ENCODE data around the gene BCL3. TPM values are rescaled to one million over a fixed set of nuclear protein-coding genes. Genes with fewer than 3 reads are reported as not detected.

Gene BCL3
- total RNA-seq, 1 experiment from 2014 or later: 2.2 TPM

GRCh38 chr19:44714597-44715169 is 33.8 kb upstream of the BCL3 start:
- Histone ChIP-seq H3K27me3 (ENCODE audit: insufficient read depth, low read length) (no peaks in the 10 kb centered on the region), H2BK15ac (ENCODE audit: low read depth, low read length) (no peak overlapping the region), H3K14ac (ENCODE audit: insufficient read depth, low read length) (no peak overlapping the region), H2AFZ (ENCODE audit: low read length) (no peak overlapping the region), H4K20me1 (ENCODE audit: control insufficient read depth, insufficient read depth, insufficient read length) (no peaks in the 10 kb centered on the region), H2BK5ac (ENCODE audit: insufficient read length, low read length) (no peak overlapping the region), H2BK20ac (ENCODE audit: low read depth, low read length, poor library complexity, severe bottlenecking) (no peak overlapping the region), H3K9ac (ENCODE audit: extremely low read depth, insufficient read length, low read length) (no peak overlapping the region), H3K56ac (ENCODE audit: insufficient read length, low read depth, low read length) (no peak overlapping the region), H3K4ac (ENCODE audit: low read depth, low read length) (no peak overlapping the region), H3K79me2 (ENCODE audit: insufficient read depth, low read length) (no peaks in the 10 kb centered on the region), H2AK5ac (ENCODE audit: insufficient read length, low read length) (no peak overlapping the region), H3K23me2 (ENCODE audit: insufficient read length, low read depth, low read length, poor library complexity, severe bottlenecking) (peaks cover 3% of the 10 kb centered on the region), H3K27ac (ENCODE audit: insufficient read length, low read depth, low read length) (no peak overlapping the region), H3K79me1 (ENCODE audit: insufficient read depth, low read depth, low read length, poor library complexity, severe bottlenecking) (no peaks in the 10 kb centered on the region), H3K23ac (ENCODE audit: insufficient read length, low read depth, low read length) (no peak overlapping the region), H2BK12ac (ENCODE audit: insufficient read length, low read depth, low read length) (no peak overlapping the region), H3T11ph (ENCODE audit: low read length) (no peak overlapping the region), H4K91ac (ENCODE audit: insufficient read length, low read depth, low read length) (no peak overlapping the region), H3K18ac (ENCODE audit: insufficient read length, low read depth, low read length) (no peak overlapping the region), H4K5ac (ENCODE audit: insufficient read length, low read depth, low read length) (no peak overlapping the region), H3K9me3 (ENCODE audit: control insufficient read depth, low read depth, low read length) (peaks cover 5% of the 10 kb centered on the region), H3K4me1 (ENCODE audit: insufficient read depth, low read length) (no peaks in the 10 kb centered on the region; the same call in 1 of the 2 replicates), H3K4me2 (ENCODE audit: insufficient read depth, insufficient read length, low read length) (no peak overlapping the region), H2BK120ac (ENCODE audit: low read depth, low read length, poor library complexity, severe bottlenecking) (no peak overlapping the region), H4K8ac (replicated peaks; ENCODE audit: insufficient read length, low read depth, low read length) (no peak overlapping the region)
- no peak for DNase-seq
- H3K9me3 Mint-ChIP-seq: peaks cover 21% of the 10 kb centered on the region in 2 experiments
- TF ChIP-seq CTCF (conservative IDR thresholded peaks at IDR 0.05): no peak
- H3K27ac Mint-ChIP-seq: no peak overlapping the region
- peaks cover 5% of the 10 kb centered on the region for H3K27me3 Mint-ChIP-seq (ENCODE audit: low read depth)
- no CpG with 5 or more reads among the region's 2 CpGs for WGBS (ENCODE audit: extremely low coverage, insufficient read length, low lambda C conversion rate)
- H3K4me1 Mint-ChIP-seq: peaks cover 11 to 12% of the 10 kb centered on the region in 2 experiments
- peaks cover 14 to 15% (median 15%) of the 10 kb centered on the region in 3 experiments for H3K36me3 Mint-ChIP-seq (ENCODE audit: insufficient read depth in 1 of 3, low read depth in 3 of 3)
- peak overlapping the region in 1 of 2 experiments; percentile 44; a peak in 1 of 5 replicates for H3K4me3 Mint-ChIP-seq

Measured in H9 (cell line).